Activated T-cell treated with anti-CD3 and anti-CD28 coated beads, Interleukin-2, amount 50 U/mL, for 72 hours (primary cell): Measurements from ENCODE around the gene PIK3R5. TPM values are rescaled to one million over a fixed set of nuclear protein-coding genes. Genes with fewer than 3 reads are reported as not detected.

Experiments
- ATAC-seq, 2 donors: fragments of 150-1000 bp; cut with Tn5 transposase; replicated peaks in 1 of 2; 2 replicates each; pipeline ENCODE4 v1.10.0; 2021; ENCODE audit warnings: moderate library complexity in 2 of 2, mild to moderate bottlenecking in 1 of 2
- DNase-seq, 2 donors: peaks; one replicate each; pipeline ENCODE4 v3.0.0; 2021 to 2022; ENCODE audit warnings: mixed read lengths in 1 of 2
- H3K27ac Mint-ChIP-seq: one replicate; pipeline ENCODE4 v1.8.0; 2022; ENCODE audit warnings: mild to moderate bottlenecking, moderate library complexity, mixed read lengths
- H3K27me3 Mint-ChIP-seq: one replicate; pipeline ENCODE4 v1.8.0; 2022; ENCODE audit warnings: low read depth, mixed read lengths
- H3K36me3 Mint-ChIP-seq, 2 donors: one replicate each; pipeline ENCODE4 v1.8.0; 2022; ENCODE audit warnings: mixed read lengths in 2 of 2, mild to moderate bottlenecking in 1 of 2; ENCODE audit not compliant: insufficient read depth in 2 of 2
- H3K4me1 Mint-ChIP-seq: one replicate; pipeline ENCODE4 v1.8.0; 2022; ENCODE audit warnings: low read depth, mixed read lengths
- H3K4me3 Mint-ChIP-seq, 2 donors: one replicate each; pipeline ENCODE4 v1.8.0; 2022; ENCODE audit warnings: mild to moderate bottlenecking in 2 of 2, mixed read lengths in 2 of 2, moderate library complexity in 2 of 2
- H3K9me3 Mint-ChIP-seq, 2 donors: one replicate each; pipeline ENCODE4 v1.8.0; 2022; ENCODE audit warnings: mixed read lengths in 2 of 2
- total RNA-seq, 2 donors: library from RNA; stranded (reverse); gene quantifications; one replicate each; pipeline ENCODE4 v1.2.3, GENCODE V29; 2022

PIK3R5 gene
- total RNA-seq, 2 donors from 2014 or later = 43.0 to 45.4 TPM

- Mint-ChIP-seq H3K27me3 (no peaks in the 10 kb centered on the region), H3K4me3 (no peak overlapping the region), H3K27ac (no peak overlapping the region), H3K9me3 (no peaks in the 10 kb centered on the region), H3K4me1 (no peaks in the 10 kb centered on the region), H3K36me3 (no peaks in the 10 kb centered on the region)
- no peak for ATAC-seq
- DNase-seq = no peak
Measured at GRCh38 chr17:8838551-8839095, 126.9 kb downstream of the PIK3R5 start.

GRCh38 chr17:8837563-8838075 is 127.9 kb downstream of the PIK3R5 start:
- no peaks in the 10 kb centered on the region for H3K4me1 Mint-ChIP-seq
- no peak overlapping the region for H3K27ac Mint-ChIP-seq
- no peaks in the 10 kb centered on the region for H3K27me3 Mint-ChIP-seq
- DNase-seq (no peak), ATAC-seq (no peak)
- no peaks in the 10 kb centered on the region for H3K9me3 Mint-ChIP-seq
- no peak overlapping the region for H3K4me3 Mint-ChIP-seq
- no peaks in the 10 kb centered on the region for H3K36me3 Mint-ChIP-seq

GRCh38 chr17:8836821-8837562 is 128.5 kb downstream of the PIK3R5 start:
- DNase-seq (no peak), ATAC-seq (no peak)
- Mint-ChIP-seq H3K4me3 (no peak overlapping the region), H3K27me3 (no peaks in the 10 kb centered on the region), H3K4me1 (no peaks in the 10 kb centered on the region), H3K36me3 (no peaks in the 10 kb centered on the region), H3K9me3 (no peaks in the 10 kb centered on the region), H3K27ac (no peak overlapping the region)

GRCh38 chr17:8835631-8836364 is 129.7 kb downstream of the PIK3R5 start:
- Mint-ChIP-seq H3K27ac (no peak overlapping the region), H3K27me3 (no peaks in the 10 kb centered on the region), H3K9me3 (no peaks in the 10 kb centered on the region), H3K4me3 (no peak overlapping the region), H3K36me3 (no peaks in the 10 kb centered on the region), H3K4me1 (no peaks in the 10 kb centered on the region)
- no peak for ATAC-seq
- no peak for DNase-seq

- no peaks in the 10 kb centered on the region for H3K36me3 Mint-ChIP-seq
Measured at GRCh38 chr17:8835106-8835505, 130.4 kb downstream of the PIK3R5 start.

GRCh38 chr17:8832711-8833352 is 132.7 kb downstream of the PIK3R5 start:
- DNase-seq = peak; percentile 40 to 55
- H3K36me3 Mint-ChIP-seq = no peaks in the 10 kb centered on the region
- H3K9me3 Mint-ChIP-seq = no peaks in the 10 kb centered on the region
- no peaks in the 10 kb centered on the region for H3K27me3 Mint-ChIP-seq
- no peak overlapping the region for H3K4me3 Mint-ChIP-seq
- H3K4me1 Mint-ChIP-seq = no peaks in the 10 kb centered on the region
- H3K27ac Mint-ChIP-seq = no peak overlapping the region
- no peak for ATAC-seq

More at GRCh38 chr17:8835106-8835505, 130.4 kb downstream of the PIK3R5 start:
- no peak for ATAC-seq
- no peak overlapping the region for H3K4me3 Mint-ChIP-seq
- H3K4me1 Mint-ChIP-seq = no peaks in the 10 kb centered on the region
- no peaks in the 10 kb centered on the region for H3K9me3 Mint-ChIP-seq
- no peaks in the 10 kb centered on the region for H3K27me3 Mint-ChIP-seq
- no peak for DNase-seq
- no peak overlapping the region for H3K27ac Mint-ChIP-seq

- no peaks in the 10 kb centered on the region for H3K9me3 Mint-ChIP-seq
- H3K27ac Mint-ChIP-seq = no peak overlapping the region
- DNase-seq = no peak
- no peaks in the 10 kb centered on the region for H3K36me3 Mint-ChIP-seq
- ATAC-seq = no peak
- H3K27me3 Mint-ChIP-seq = no peaks in the 10 kb centered on the region
- no peaks in the 10 kb centered on the region for H3K4me1 Mint-ChIP-seq
- H3K4me3 Mint-ChIP-seq = no peak overlapping the region
Measured at GRCh38 chr17:8831234-8831849, 134.2 kb downstream of the PIK3R5 start.

GRCh38 chr17:8830141-8830540 is 135.4 kb downstream of the PIK3R5 start:
- H3K4me3 Mint-ChIP-seq = no peak overlapping the region
- DNase-seq (no peak), ATAC-seq (no peak)
- H3K9me3 Mint-ChIP-seq = no peaks in the 10 kb centered on the region
- H3K36me3 Mint-ChIP-seq = no peaks in the 10 kb centered on the region
- H3K27me3 Mint-ChIP-seq = no peaks in the 10 kb centered on the region
- H3K4me1 Mint-ChIP-seq = no peaks in the 10 kb centered on the region
- H3K27ac Mint-ChIP-seq = no peak overlapping the region

- DNase-seq (no peak), ATAC-seq (no peak)
- no peak overlapping the region for H3K27ac Mint-ChIP-seq
- no peak overlapping the region for H3K4me3 Mint-ChIP-seq
- peaks cover 0 to under 1% of the 10 kb centered on the region in 2 donors for H3K36me3 Mint-ChIP-seq
- H3K27me3 Mint-ChIP-seq = no peaks in the 10 kb centered on the region
- H3K9me3 Mint-ChIP-seq = peaks cover 0 to 1% of the 10 kb centered on the region in 2 donors
- H3K4me1 Mint-ChIP-seq = no peaks in the 10 kb centered on the region
Measured at GRCh38 chr17:8829036-8829941, 136.2 kb downstream of the PIK3R5 start.

Other genes with a start within 250 kb of the PIK3R5 start
- gene CCDC42, start 220.9 kb downstream of the PIK3R5 start, total RNA-seq = 1 to 10 TPM in 1 of 2 donors, under 1 TPM in 1; 0.42 to 1.3 TPM
- not detected for gene SPDYE4, start 207.2 kb downstream of the PIK3R5 start, total RNA-seq
- under 1 TPM; 0.10 to 0.14 TPM for gene MFSD6L, start 166.3 kb downstream of the PIK3R5 start, total RNA-seq
- 1 to 10 TPM in 1 of 2 donors, under 1 TPM in 1; 0.99 to 2.6 TPM for gene PIK3R6, start 98.0 kb downstream of the PIK3R5 start, total RNA-seq
- gene NTN1, start 55.8 kb upstream of the PIK3R5 start, total RNA-seq = 1 to 10 TPM in 1 of 2 donors, under 1 TPM in 1; 0.69 to 1.5 TPM